HEK293 (cell line): ENCODE data around the gene GRIP1.

Source experiments
- FEZF1 ChIP-seq: fragments of 450-650 bp; formaldehyde crosslinking; IDR thresholded peaks from 2 replicates; pipeline ENCODE4 v1.5.1; 2016; ENCODE audit warnings: missing biosample characterization, missing genetic modification characterization
- HIC1 ChIP-seq: fragments of 450-650 bp; formaldehyde crosslinking; IDR thresholded peaks from 2 replicates; pipeline ENCODE4 v1.5.1; 2016; ENCODE audit warnings: missing biosample characterization, missing genetic modification characterization
- HOXC10 ChIP-seq: sonication (generic); formaldehyde crosslinking; IDR thresholded peaks from 2 replicates; pipeline ENCODE4 v1.8.1; 2023; ENCODE audit warnings: mild to moderate bottlenecking, missing genetic modification reagents
- IKZF3 ChIP-seq: fragments of 450-650 bp; IDR thresholded peaks from 2 replicates; pipeline ENCODE4 v1.5.0; 2018; ENCODE audit warnings: missing biosample characterization, mild to moderate bottlenecking, missing genetic modification characterization, moderate library complexity
- KLF7 ChIP-seq: fragments of 450-650 bp; formaldehyde crosslinking; IDR thresholded peaks from 2 replicates; pipeline ENCODE4 v1.5.1; 2016; ENCODE audit warnings: missing biosample characterization, missing genetic modification characterization, borderline replicate concordance
- KLF9 ChIP-seq: fragments of 450-650 bp; formaldehyde crosslinking; IDR thresholded peaks from 2 replicates; pipeline ENCODE4 v1.5.1; 2016; ENCODE audit warnings: missing biosample characterization, missing genetic modification characterization, low read depth
- REPIN1 ChIP-seq: fragments of 450-650 bp; formaldehyde crosslinking; IDR thresholded peaks from 2 replicates; pipeline ENCODE4 v1.5.1; 2017; ENCODE audit warnings: missing biosample characterization, missing genetic modification characterization, low read depth
- SALL2 ChIP-seq: fragments of 450-650 bp; formaldehyde crosslinking; IDR thresholded peaks from 2 replicates; pipeline ENCODE4 v1.5.0; 2017; ENCODE audit warnings: missing biosample characterization, mild to moderate bottlenecking, missing genetic modification characterization, borderline replicate concordance
- YY2 ChIP-seq: fragments of 450-650 bp; formaldehyde crosslinking; IDR thresholded peaks from 2 replicates; pipeline ENCODE4 v1.5.1; 2016; ENCODE audit warnings: missing biosample characterization, missing genetic modification characterization
- ZBTB1 ChIP-seq: fragments of 450-650 bp; formaldehyde crosslinking; IDR thresholded peaks from 2 replicates; pipeline ENCODE4 v1.5.1; 2016; ENCODE audit warnings: missing biosample characterization, missing genetic modification characterization
- ZBTB10 ChIP-seq: fragments of 450-650 bp; formaldehyde crosslinking; IDR thresholded peaks from 2 replicates; pipeline ENCODE4 v1.5.1; 2016; ENCODE audit warnings: missing biosample characterization, missing genetic modification characterization
- ZFHX2 ChIP-seq: fragments of 450-650 bp; formaldehyde crosslinking; conservative IDR thresholded peaks from 2 replicates; pipeline ENCODE4 v1.5.1; 2016; ENCODE audit warnings: missing biosample characterization, missing genetic modification characterization
- ZFP37 ChIP-seq: fragments of 450-650 bp; formaldehyde crosslinking; IDR thresholded peaks from 2 replicates; pipeline ENCODE4 v1.5.1; 2016; ENCODE audit warnings: missing biosample characterization, missing genetic modification characterization
- ZIC2 ChIP-seq: fragments of 450-650 bp; formaldehyde crosslinking; IDR thresholded peaks from 2 replicates; pipeline ENCODE4 v1.5.1; 2016; ENCODE audit warnings: missing biosample characterization, missing genetic modification characterization
- ZNF112 ChIP-seq: fragments of 450-650 bp; formaldehyde crosslinking; IDR thresholded peaks from 2 replicates; pipeline ENCODE4 v1.5.0; 2017; ENCODE audit warnings: missing biosample characterization, missing genetic modification characterization
- ZNF2 ChIP-seq: fragments of 450-650 bp; formaldehyde crosslinking; IDR thresholded peaks from 2 replicates; pipeline ENCODE4 v1.5.1; 2016; ENCODE audit warnings: missing biosample characterization, missing genetic modification characterization
- ZNF280C ChIP-seq: fragments of 450-650 bp; formaldehyde crosslinking; IDR thresholded peaks from 2 replicates; pipeline ENCODE4 v1.5.1; 2016; ENCODE audit warnings: missing biosample characterization, missing genetic modification characterization
- ZNF37A ChIP-seq: fragments of 450-650 bp; IDR thresholded peaks from 2 replicates; pipeline ENCODE4 v1.5.1; 2018; ENCODE audit warnings: missing biosample characterization, missing genetic modification characterization
- ZNF404 ChIP-seq: fragments of 450-650 bp; formaldehyde crosslinking; IDR thresholded peaks from 2 replicates; pipeline ENCODE4 v1.5.1; 2017; ENCODE audit warnings: missing biosample characterization, missing genetic modification characterization
- ZNF426 ChIP-seq: fragments of 450-650 bp; formaldehyde crosslinking; IDR thresholded peaks from 2 replicates; pipeline ENCODE4 v1.5.1; 2017; ENCODE audit warnings: missing biosample characterization, missing genetic modification characterization, mild to moderate bottlenecking, inconsistent platforms, moderate library complexity
- ZNF530 ChIP-seq: fragments of 450-650 bp; formaldehyde crosslinking; IDR thresholded peaks from 2 replicates; pipeline ENCODE4 v1.5.1; 2016; ENCODE audit warnings: low read depth, missing biosample characterization, missing genetic modification characterization
- ZNF571 ChIP-seq: fragments of 450-650 bp; formaldehyde crosslinking; IDR thresholded peaks from 2 replicates; pipeline ENCODE4 v1.5.0; 2017; ENCODE audit warnings: missing biosample characterization, missing genetic modification characterization
- ZNF596 ChIP-seq: fragments of 450-650 bp; IDR thresholded peaks from 2 replicates; pipeline ENCODE4 v1.5.0; 2018; ENCODE audit warnings: missing biosample characterization, mild to moderate bottlenecking, missing genetic modification characterization, moderate library complexity
- ZNF600 ChIP-seq: fragments of 450-650 bp; formaldehyde crosslinking; IDR thresholded peaks from 2 replicates; pipeline ENCODE4 v1.5.1; 2016; ENCODE audit warnings: missing biosample characterization, missing genetic modification characterization
- ZNF621 ChIP-seq: fragments of 450-650 bp; formaldehyde crosslinking; IDR thresholded peaks from 2 replicates; pipeline ENCODE4 v1.5.1; 2017; ENCODE audit warnings: missing biosample characterization, missing genetic modification characterization
- ZNF660 ChIP-seq: fragments of 450-650 bp; IDR thresholded peaks from 2 replicates; pipeline ENCODE4 v1.5.1; 2018; ENCODE audit warnings: missing biosample characterization, mild to moderate bottlenecking, missing genetic modification characterization
- ZNF670 ChIP-seq: fragments of 450-650 bp; formaldehyde crosslinking; IDR thresholded peaks from 2 replicates; pipeline ENCODE4 v1.5.1; 2016; ENCODE audit warnings: missing biosample characterization, missing genetic modification characterization, low read depth
- ZNF843 ChIP-seq: fragments of 450-650 bp; formaldehyde crosslinking; IDR thresholded peaks from 2 replicates; pipeline ENCODE4 v1.5.1; 2016; ENCODE audit warnings: missing biosample characterization, missing genetic modification characterization
- ZXDB ChIP-seq: fragments of 450-650 bp; formaldehyde crosslinking; IDR thresholded peaks from 2 replicates; pipeline ENCODE4 v1.5.1; 2016; ENCODE audit warnings: missing biosample characterization, missing genetic modification characterization
- TF ChIP-seq, protein P1 (sequence below): fragments of 450-650 bp; formaldehyde crosslinking; optimal IDR thresholded peaks from 2 replicates; pipeline ENCODE3; 2016; ENCODE audit warnings: missing biosample characterization, mild to moderate bottlenecking, missing genetic modification characterization
- TF ChIP-seq, protein P2 (sequence below): fragments of 450-650 bp; formaldehyde crosslinking; IDR thresholded peaks from 2 replicates; pipeline ENCODE4 v1.5.1; 2016; ENCODE audit warnings: missing biosample characterization, missing genetic modification characterization

The GRIP1 gene

DNA sequence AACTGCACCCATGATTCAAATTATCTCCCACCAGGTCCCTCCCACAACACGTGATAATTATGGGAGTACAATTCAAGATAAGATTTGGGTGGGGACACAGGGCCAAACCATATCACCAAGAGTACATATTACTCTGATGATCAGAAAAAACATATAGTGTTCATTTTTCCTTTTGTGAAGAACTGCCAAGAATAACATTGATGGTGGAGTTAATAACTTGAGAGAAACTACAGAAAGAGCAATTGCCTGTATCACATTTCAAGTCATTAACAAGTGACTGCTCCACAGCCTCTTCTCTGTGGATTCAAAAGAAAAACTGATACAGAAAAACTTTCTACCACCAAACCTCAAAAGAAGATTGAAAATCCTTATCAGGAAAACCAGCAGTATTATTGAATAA is 34.7 kb downstream of the GRIP1 start (continued):
- peak; percentile 51 for TF ChIP-seq ZFHX2 (tag by site-specific recombination)
- no peak for TF ChIP-seq ZNF600
- no peak for TF ChIP-seq HOXC10 (CRISPR knock-in tag)
- no peak for TF ChIP-seq ZNF426 (tag by site-specific recombination)
- no peak for TF ChIP-seq ZNF280C (tag by site-specific recombination)
- TF ChIP-seq ZBTB10 (tag by site-specific recombination) = no peak
- no peak for TF ChIP-seq ZNF404 (tag by site-specific recombination)
- TF ChIP-seq ZFP37 (tag by site-specific recombination) = no peak
- peak; percentile 51; the same call in 1 of the 2 replicates for TF ChIP-seq IKZF3 (tag by site-specific recombination)
- TF ChIP-seq ZNF670 (tag by site-specific recombination) = no peak
- no peak for TF ChIP-seq ZNF112
- no peak for TF ChIP-seq ZNF2 (tag by site-specific recombination)
- TF ChIP-seq ZNF596 (tag by site-specific recombination) = no peak
- no peak for TF ChIP-seq KLF9 (tag by site-specific recombination)
- TF ChIP-seq YY2 = no peak
- no peak for TF ChIP-seq ZNF571 (tag by site-specific recombination)
- no peak for TF ChIP-seq ZNF37A (tag by site-specific recombination)
- TF ChIP-seq ZNF530 (tag by site-specific recombination) = no peak
- TF ChIP-seq ZXDB (tag by site-specific recombination) = peak; percentile 48; the same call in 1 of the 2 replicates
- no peak for TF ChIP-seq HIC1 (tag by site-specific recombination)
- TF ChIP-seq, protein P1, sequence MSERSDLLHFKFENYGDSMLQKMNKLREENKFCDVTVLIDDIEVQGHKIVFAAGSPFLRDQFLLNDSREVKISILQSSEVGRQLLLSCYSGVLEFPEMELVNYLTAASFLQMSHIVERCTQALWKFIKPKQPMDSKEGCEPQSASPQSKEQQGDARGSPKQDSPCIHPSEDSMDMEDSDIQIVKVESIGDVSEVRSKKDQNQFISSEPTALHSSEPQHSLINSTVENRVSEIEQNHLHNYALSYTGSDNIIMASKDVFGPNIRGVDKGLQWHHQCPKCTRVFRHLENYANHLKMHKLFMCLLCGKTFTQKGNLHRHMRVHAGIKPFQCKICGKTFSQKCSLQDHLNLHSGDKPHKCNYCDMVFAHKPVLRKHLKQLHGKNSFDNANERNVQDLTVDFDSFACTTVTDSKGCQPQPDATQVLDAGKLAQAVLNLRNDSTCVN = no peak
- TF ChIP-seq, protein P2, sequence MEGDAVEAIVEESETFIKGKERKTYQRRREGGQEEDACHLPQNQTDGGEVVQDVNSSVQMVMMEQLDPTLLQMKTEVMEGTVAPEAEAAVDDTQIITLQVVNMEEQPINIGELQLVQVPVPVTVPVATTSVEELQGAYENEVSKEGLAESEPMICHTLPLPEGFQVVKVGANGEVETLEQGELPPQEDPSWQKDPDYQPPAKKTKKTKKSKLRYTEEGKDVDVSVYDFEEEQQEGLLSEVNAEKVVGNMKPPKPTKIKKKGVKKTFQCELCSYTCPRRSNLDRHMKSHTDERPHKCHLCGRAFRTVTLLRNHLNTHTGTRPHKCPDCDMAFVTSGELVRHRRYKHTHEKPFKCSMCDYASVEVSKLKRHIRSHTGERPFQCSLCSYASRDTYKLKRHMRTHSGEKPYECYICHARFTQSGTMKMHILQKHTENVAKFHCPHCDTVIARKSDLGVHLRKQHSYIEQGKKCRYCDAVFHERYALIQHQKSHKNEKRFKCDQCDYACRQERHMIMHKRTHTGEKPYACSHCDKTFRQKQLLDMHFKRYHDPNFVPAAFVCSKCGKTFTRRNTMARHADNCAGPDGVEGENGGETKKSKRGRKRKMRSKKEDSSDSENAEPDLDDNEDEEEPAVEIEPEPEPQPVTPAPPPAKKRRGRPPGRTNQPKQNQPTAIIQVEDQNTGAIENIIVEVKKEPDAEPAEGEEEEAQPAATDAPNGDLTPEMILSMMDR (tag by site-specific recombination) = no peak
- no peak for TF ChIP-seq REPIN1 (tag by site-specific recombination)
- no peak for TF ChIP-seq ZNF660
- no peak for TF ChIP-seq SALL2 (tag by site-specific recombination)
- TF ChIP-seq FEZF1 (tag by site-specific recombination) = peak; percentile 77
- TF ChIP-seq ZNF621 = no peak
- no peak for TF ChIP-seq ZBTB1
- no peak for TF ChIP-seq ZIC2 (tag by site-specific recombination)
- TF ChIP-seq ZNF843 (tag by site-specific recombination) = no peak
- no peak for TF ChIP-seq KLF7 (tag by site-specific recombination)
